ENCODE results near the gene ENOX2.
"Not testable (repeated sequence)": the region's sequence is repeated elsewhere in the genome, so short reads cannot be mapped to it uniquely, and the experiment has no call there.

DNA sequence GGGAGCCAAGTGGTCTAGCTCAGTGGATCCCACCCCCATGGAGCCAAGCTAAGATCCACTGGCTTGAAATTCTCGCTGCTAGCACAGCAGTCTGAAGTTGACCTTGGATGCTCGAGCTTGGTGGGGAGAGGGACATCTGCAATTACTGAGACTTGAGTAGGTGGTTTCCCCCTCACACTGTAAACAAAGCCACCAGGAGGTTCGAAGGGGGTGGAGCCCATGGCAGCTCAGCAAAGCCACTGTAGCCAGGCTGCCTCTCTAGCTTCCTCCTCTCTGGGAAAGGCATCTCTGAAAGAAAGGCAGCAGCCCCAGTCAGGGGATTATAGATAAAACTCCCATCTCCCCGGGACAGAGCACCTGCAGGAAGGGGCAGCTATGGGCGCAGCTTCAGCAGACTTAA lies 89.1 kb downstream of the ENOX2 start:
- TF ChIP-seq, protein P1, sequence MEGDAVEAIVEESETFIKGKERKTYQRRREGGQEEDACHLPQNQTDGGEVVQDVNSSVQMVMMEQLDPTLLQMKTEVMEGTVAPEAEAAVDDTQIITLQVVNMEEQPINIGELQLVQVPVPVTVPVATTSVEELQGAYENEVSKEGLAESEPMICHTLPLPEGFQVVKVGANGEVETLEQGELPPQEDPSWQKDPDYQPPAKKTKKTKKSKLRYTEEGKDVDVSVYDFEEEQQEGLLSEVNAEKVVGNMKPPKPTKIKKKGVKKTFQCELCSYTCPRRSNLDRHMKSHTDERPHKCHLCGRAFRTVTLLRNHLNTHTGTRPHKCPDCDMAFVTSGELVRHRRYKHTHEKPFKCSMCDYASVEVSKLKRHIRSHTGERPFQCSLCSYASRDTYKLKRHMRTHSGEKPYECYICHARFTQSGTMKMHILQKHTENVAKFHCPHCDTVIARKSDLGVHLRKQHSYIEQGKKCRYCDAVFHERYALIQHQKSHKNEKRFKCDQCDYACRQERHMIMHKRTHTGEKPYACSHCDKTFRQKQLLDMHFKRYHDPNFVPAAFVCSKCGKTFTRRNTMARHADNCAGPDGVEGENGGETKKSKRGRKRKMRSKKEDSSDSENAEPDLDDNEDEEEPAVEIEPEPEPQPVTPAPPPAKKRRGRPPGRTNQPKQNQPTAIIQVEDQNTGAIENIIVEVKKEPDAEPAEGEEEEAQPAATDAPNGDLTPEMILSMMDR (conservative IDR thresholded peaks at IDR 0.05 in 1 of 2, IDR thresholded peaks at IDR 0.05 in 1 of 2; ENCODE audit: low read depth in 1 of 2, low read length in 2 of 2) = not testable (repeated sequence)
- not testable (repeated sequence) for TF ChIP-seq EZH2 (IDR thresholded peaks at IDR 0.05; ENCODE audit: low read length, missing control alignments)

Data from fibroblast of lung (primary cell).